AG04449 (cell line): Measurements from ENCODE around the gene WDR82.
A peak's percentile ranks its signal among the peaks of the same experiment; 100 is the strongest.
"Not testable (repeated sequence)": the region's sequence is repeated elsewhere in the genome, so short reads cannot be mapped to it uniquely, and the experiment has no call there.

Source experiments
- CTCF ChIA-PET: fragments of 350-600 bp; formaldehyde crosslinking; extraction: SDS; loops from one replicate; lab custom pipeline; 2021; ENCODE audit warnings: antibody characterized with exemption; lab: Yijun Ruan, JAX
- POLR2A ChIA-PET: fragments of 400-600, 350-600 bp; formaldehyde crosslinking; extraction: SDS; loops from one replicate; lab custom pipeline; 2020; ENCODE audit warnings: antibody characterized with exemption, inconsistent platforms; lab: Yijun Ruan, JAX
- DNase-seq: peaks from one replicate; pipeline ENCODE4 v3.0.0-alpha.2; 2010; ENCODE audit warnings: low read depth, low spot score
- H3K4me3 ChIP-seq: 2 replicates; pipeline ENCODE4 v1.5.1; 2011; ENCODE audit warnings: low read depth, mild to moderate bottlenecking, control low read depth, low read length
- TF ChIP-seq, protein P1 (sequence below): IDR thresholded peaks from one replicate; pipeline ENCODE4 v1.5.1; 2011; ENCODE audit warnings: mild to moderate bottlenecking, moderate library complexity, low read length, control low read depth, inconsistent platforms; ENCODE audit not compliant: insufficient read depth; ENCODE audit errors: missing control alignments

WDR82 gene

DNA sequence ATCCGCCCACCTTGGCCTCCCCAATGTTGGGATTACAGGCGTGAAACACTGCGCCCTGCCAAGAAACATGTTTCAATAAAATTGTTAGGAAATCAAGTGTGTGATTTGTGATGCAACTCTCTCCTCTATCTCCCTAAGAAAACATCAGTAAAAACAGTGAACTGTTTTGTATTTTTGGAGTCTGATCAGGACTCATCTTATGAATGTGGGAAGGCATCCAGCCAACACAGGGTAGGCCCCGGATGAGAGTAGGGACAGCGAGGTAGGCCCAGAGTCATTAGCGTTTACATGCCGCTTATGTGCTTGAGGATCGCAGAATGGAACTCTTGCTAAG, 8.3 kb upstream of the WDR82 start:
- CTCF ChIA-PET = interaction anchor here (2.0 to 27.0 kb wide), 3 partner anchors 8 to 66 kb away, joined by 5 to 498 read pairs (median 23); partner anchors contain the start of gene WDR82
- TF ChIP-seq, protein P1, sequence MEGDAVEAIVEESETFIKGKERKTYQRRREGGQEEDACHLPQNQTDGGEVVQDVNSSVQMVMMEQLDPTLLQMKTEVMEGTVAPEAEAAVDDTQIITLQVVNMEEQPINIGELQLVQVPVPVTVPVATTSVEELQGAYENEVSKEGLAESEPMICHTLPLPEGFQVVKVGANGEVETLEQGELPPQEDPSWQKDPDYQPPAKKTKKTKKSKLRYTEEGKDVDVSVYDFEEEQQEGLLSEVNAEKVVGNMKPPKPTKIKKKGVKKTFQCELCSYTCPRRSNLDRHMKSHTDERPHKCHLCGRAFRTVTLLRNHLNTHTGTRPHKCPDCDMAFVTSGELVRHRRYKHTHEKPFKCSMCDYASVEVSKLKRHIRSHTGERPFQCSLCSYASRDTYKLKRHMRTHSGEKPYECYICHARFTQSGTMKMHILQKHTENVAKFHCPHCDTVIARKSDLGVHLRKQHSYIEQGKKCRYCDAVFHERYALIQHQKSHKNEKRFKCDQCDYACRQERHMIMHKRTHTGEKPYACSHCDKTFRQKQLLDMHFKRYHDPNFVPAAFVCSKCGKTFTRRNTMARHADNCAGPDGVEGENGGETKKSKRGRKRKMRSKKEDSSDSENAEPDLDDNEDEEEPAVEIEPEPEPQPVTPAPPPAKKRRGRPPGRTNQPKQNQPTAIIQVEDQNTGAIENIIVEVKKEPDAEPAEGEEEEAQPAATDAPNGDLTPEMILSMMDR = no peak
- DNase-seq = no peak
- H3K4me3 ChIP-seq = peak overlapping the region; percentile 99
- POLR2A ChIA-PET = interaction anchor here (1.7 kb wide), 1 partner anchor 8 kb away, joined by 14 read pairs; the partner anchor contains the start of gene WDR82

DNA sequence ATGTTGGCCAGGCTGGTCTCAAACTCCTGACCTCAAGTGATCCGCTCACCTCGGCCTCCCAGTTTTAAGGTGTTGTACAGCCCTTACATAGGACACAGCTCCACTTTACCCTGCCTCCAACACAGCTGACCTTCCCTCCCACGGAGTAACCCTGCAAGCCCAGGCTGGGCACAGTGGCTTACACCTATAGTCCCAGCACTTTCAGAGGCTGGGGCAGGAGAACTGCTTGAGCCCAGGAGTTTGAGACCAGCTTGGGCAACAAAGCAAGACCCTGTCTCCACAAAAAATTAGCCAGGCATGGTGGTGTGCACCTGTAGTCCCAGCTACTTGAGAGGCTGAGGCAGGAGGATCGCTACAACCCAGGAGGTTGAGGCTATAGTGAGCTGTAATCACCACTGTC, 5.6 kb upstream of the WDR82 start:
- H3K4me3 ChIP-seq, DNase-seq, POLR2A ChIA-PET: not testable (repeated sequence)
- CTCF ChIA-PET = interaction anchor here (1.3 to 27.0 kb wide), 3 partner anchors 51 to 63 kb away, joined by 5 to 498 read pairs (median 8); no protein-coding TSS in a partner anchor

GRCh38 chr3:52283306-52283705, 4.9 kb upstream of the WDR82 start:
- POLR2A ChIA-PET = no interaction called here
- TF ChIP-seq, protein P1 = no peak
- CTCF ChIA-PET = interaction anchor here (0.8 to 27.0 kb wide), 4 partner anchors 9 to 63 kb away, joined by 3 to 498 read pairs (median 6); no protein-coding TSS in a partner anchor
- DNase-seq = no peak
- H3K4me3 ChIP-seq = no peak overlapping the region

- POLR2A ChIA-PET = interaction anchor here (0.6 kb wide), 1 partner anchor 286 kb away, joined by 3 read pairs; the partner anchor contains the start of gene RPL29
- TF ChIP-seq, protein P1 = no peak
- CTCF ChIA-PET = interaction anchor here (1.3 to 27.0 kb wide), 4 partner anchors 13 to 64 kb away, joined by 3 to 498 read pairs (median 5); no protein-coding TSS in a partner anchor
- H3K4me3 ChIP-seq = no peak overlapping the region
- DNase-seq = no peak
Observed at GRCh38 chr3:52281981-52282801, 3.7 kb upstream of the WDR82 start.

- DNase-seq = no peak
- no peak overlapping the region for H3K4me3 ChIP-seq
- CTCF ChIA-PET = interaction anchor here (0.8 to 27.0 kb wide), 8 partner anchors 8 to 278 kb away, joined by 3 to 498 read pairs (median 4); partner anchors contain the start of gene GLYCTK
- POLR2A ChIA-PET = interaction anchor here (0.7 to 2.1 kb wide), 2 partner anchors 7 to 43 kb away, joined by 3 to 14 read pairs; partner anchors contain the start of gene GLYCTK
- TF ChIP-seq, protein P1 = no peak
Observed at GRCh38 chr3:52280050-52280461, 1.6 kb upstream of the WDR82 start.

DNA sequence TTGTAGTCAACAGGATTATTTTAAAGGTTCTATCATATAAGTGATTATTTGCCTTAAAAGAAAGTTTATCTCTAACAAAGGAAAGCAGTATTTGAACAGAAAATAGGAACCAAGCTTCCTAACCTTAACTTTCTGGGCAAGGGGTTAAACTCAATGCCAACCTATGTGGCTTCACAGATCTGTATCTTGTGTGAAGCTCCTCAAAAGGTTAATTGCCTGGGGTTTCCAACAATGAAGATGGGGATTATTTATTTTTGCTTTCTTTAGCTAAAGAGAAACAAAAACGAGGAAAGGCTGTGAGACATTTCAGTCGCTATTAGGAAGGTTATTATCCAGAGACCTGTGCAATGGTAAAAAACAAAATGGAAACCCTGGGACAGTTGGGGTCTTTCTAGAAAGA, 1.1 kb upstream of the WDR82 start:
- no peak overlapping the region; the same call in 1 of the 2 replicates for H3K4me3 ChIP-seq
- ChIA-PET CTCF (interaction anchor here (0.8 to 27.0 kb wide), 10 partner anchors 9 to 277 kb away, joined by 3 to 498 read pairs (median 4); partner anchors contain the start of gene GLYCTK), POLR2A (interaction anchor here (2.1 kb wide), 1 partner anchor 8 kb away, joined by 14 read pairs; the partner anchor contains the start of gene GLYCTK)
- TF ChIP-seq, protein P1 = no peak
- DNase-seq = no peak
